IMR-90 (cell line): ENCODE measurements around the gene RIOK1. TPM values are rescaled to one million over a fixed set of nuclear protein-coding genes. Genes with fewer than 3 reads are reported as not detected.

Experiments
- ATAC-seq: fragments of 200-7000 bp; cut with Tn5 transposase; 2 replicates; pipeline ENCODE4 v1.9.1; 2020; ENCODE audit warnings: low read depth, mild to moderate bottlenecking, moderate library complexity
- BruUV-seq: library from RNA; stranded (reverse); fragments of 400-500 nt; replicated peaks from 2 replicates; lab custom pipeline; 2021; lab: Mats Ljungman, UMichigan
- CTCF ChIA-PET: fragments of 300-600 bp; formaldehyde crosslinking; extraction: SDS; loops from one replicate; lab custom pipeline; 2021; ENCODE audit warnings: antibody characterized with exemption; lab: Yijun Ruan, JAX
- POLR2A ChIA-PET: fragments of 300-600 bp; sonication (Branson Sonifier 250); formaldehyde crosslinking; loops from one replicate; lab custom pipeline; 2022; ENCODE audit warnings: antibody characterized with exemption; ENCODE audit not compliant: unreplicated experiment; lab: Charles Lee
- DNase-seq: peaks from one replicate; pipeline ENCODE4 v3.0.0; 2013
- H2AFZ ChIP-seq: replicated peaks from 2 replicates; pipeline ENCODE3; 2013; ENCODE audit warnings: low read length, mild to moderate bottlenecking; ENCODE audit not compliant: poor library complexity
- H2AK5ac ChIP-seq: 2 replicates; pipeline ENCODE4 v1.6.1; 2013; ENCODE audit warnings: low read depth, low read length, inconsistent platforms
- H2AK9ac ChIP-seq: replicated peaks from 2 replicates; pipeline ENCODE3; 2013; ENCODE audit warnings: mild to moderate bottlenecking, low read depth, low read length, moderate library complexity; ENCODE audit not compliant: poor library complexity
- H2BK120ac ChIP-seq: 2 replicates; pipeline ENCODE4 v1.6.1; 2013; ENCODE audit warnings: low read depth, low read length, inconsistent platforms
- H2BK15ac ChIP-seq: 3 replicates; pipeline ENCODE4 v1.6.1; 2013; ENCODE audit warnings: low read depth, low read length, inconsistent platforms
- H2BK20ac ChIP-seq: 2 replicates; pipeline ENCODE4 v1.6.1; 2013; ENCODE audit warnings: low read depth, mild to moderate bottlenecking, inconsistent platforms, low read length, moderate library complexity
- H2BK5ac ChIP-seq: 2 replicates; pipeline ENCODE4 v1.6.1; 2013; ENCODE audit warnings: mild to moderate bottlenecking, low read depth, low read length, inconsistent platforms; ENCODE audit not compliant: poor library complexity, severe bottlenecking
- H3K14ac ChIP-seq: replicated peaks from 2 replicates; pipeline ENCODE4 v1.6.1; 2013; ENCODE audit warnings: low read depth, low read length, inconsistent platforms
- H3K18ac ChIP-seq: 2 replicates; pipeline ENCODE4 v1.6.1; 2013; ENCODE audit warnings: low read depth, low read length, control low read depth
- H3K23ac ChIP-seq: 2 replicates; pipeline ENCODE4 v1.6.1; 2013; ENCODE audit warnings: low read depth, low read length, inconsistent platforms
- H3K27ac ChIP-seq: 2 replicates; pipeline ENCODE4 v1.5.1; 2013; ENCODE audit warnings: mild to moderate bottlenecking, control low read depth, low read length; ENCODE audit not compliant: insufficient read depth
- H3K27me3 ChIP-seq: 2 replicates; pipeline ENCODE4 v1.6.1; 2013; ENCODE audit warnings: low read length; ENCODE audit not compliant: control insufficient read depth, insufficient read depth
- H3K36me3 ChIP-seq: 2 replicates; pipeline ENCODE4 v1.6.1; 2013; ENCODE audit warnings: low read length, mixed read lengths; ENCODE audit not compliant: control insufficient read depth, insufficient read depth
- H3K4ac ChIP-seq: 2 replicates; pipeline ENCODE4 v1.6.1; 2013; ENCODE audit warnings: low read depth, low read length, inconsistent platforms
- H3K4me1 ChIP-seq: 2 replicates; pipeline ENCODE4 v1.6.1; 2013; ENCODE audit warnings: low read length, mixed read lengths; ENCODE audit not compliant: control insufficient read depth, insufficient read depth
- H3K4me2 ChIP-seq: 2 replicates; pipeline ENCODE4 v1.6.1; 2013; ENCODE audit warnings: low read depth, mild to moderate bottlenecking, control low read depth, low read length, moderate library complexity
- H3K4me3 ChIP-seq: 2 replicates; pipeline ENCODE4 v1.5.1; 2013; ENCODE audit warnings: low read depth, mild to moderate bottlenecking, control low read depth, low read length, moderate library complexity; ENCODE audit not compliant: insufficient read depth
- H3K56ac ChIP-seq: 2 replicates; pipeline ENCODE4 v1.6.1; 2013; ENCODE audit warnings: low read length, inconsistent platforms; ENCODE audit not compliant: insufficient read depth; ENCODE audit errors: extremely low read depth
- H3K79me1 ChIP-seq, 2 experiments: 2 replicates each; pipeline ENCODE4 v1.6.1; 2013; ENCODE audit warnings: low read length in 2 of 2, inconsistent platforms in 1 of 2, low read depth in 1 of 2
- H3K9ac ChIP-seq: 2 replicates; pipeline ENCODE4 v1.6.1; 2013; ENCODE audit warnings: low read depth, low read length, control low read depth
- H3K9me1 ChIP-seq: 2 replicates; pipeline ENCODE4 v1.6.1; 2013; ENCODE audit warnings: low read length, inconsistent platforms; ENCODE audit not compliant: insufficient read depth
- H3K9me3 ChIP-seq: 2 replicates; pipeline ENCODE4 v1.6.1; 2013; ENCODE audit warnings: low read length; ENCODE audit not compliant: control insufficient read depth, insufficient read depth
- H4K20me1 ChIP-seq: 2 replicates; pipeline ENCODE4 v1.6.1; 2013; ENCODE audit warnings: low read length, inconsistent platforms; ENCODE audit not compliant: insufficient read depth
- H4K5ac ChIP-seq: 2 replicates; pipeline ENCODE4 v1.6.1; 2013; ENCODE audit warnings: mild to moderate bottlenecking, low read depth, low read length, control low read depth
- H4K8ac ChIP-seq, 2 experiments: 2 replicates each; pipeline ENCODE4 v1.6.1; 2013; ENCODE audit warnings: low read depth in 2 of 2, low read length in 2 of 2, control low read depth in 1 of 2, inconsistent platforms in 1 of 2
- H4K91ac ChIP-seq: 2 replicates; pipeline ENCODE4 v1.6.1; 2013; ENCODE audit warnings: low read depth, low read length, inconsistent platforms; ENCODE audit not compliant: insufficient read depth
- BHLHE40 ChIP-seq: fragments of 150-350 bp; IDR thresholded peaks from 2 replicates; pipeline ENCODE4 v1.6.1; 2016; ENCODE audit warnings: mild to moderate bottlenecking, low read depth, low read length
- CEBPB ChIP-seq: IDR thresholded peaks from 2 replicates; pipeline ENCODE4 v1.6.1; 2012; ENCODE audit warnings: low read depth, low read length, improper control_type of control experiment
- CHD1 ChIP-seq: IDR thresholded peaks from 2 replicates; pipeline ENCODE4 v1.6.1; 2012; ENCODE audit warnings: low read depth, low read length, improper control_type of control experiment
- CTCF ChIP-seq: conservative IDR thresholded peaks from 2 replicates; pipeline ENCODE4 v1.5.1; 2012; ENCODE audit warnings: mild to moderate bottlenecking, low read depth, low read length, improper control_type of control experiment
- ELK1 ChIP-seq: fragments of 150-350 bp; IDR thresholded peaks from 2 replicates; pipeline ENCODE4 v1.6.1; 2016; ENCODE audit warnings: low read depth, mild to moderate bottlenecking, low read length, moderate library complexity, borderline replicate concordance
- NFE2L2 ChIP-seq: fragments of 150-350 bp; IDR thresholded peaks from 2 replicates; pipeline ENCODE4 v1.6.1; 2016; ENCODE audit warnings: low read depth, mild to moderate bottlenecking, low read length
- POLR2A ChIP-seq: IDR thresholded peaks from 2 replicates; pipeline ENCODE4 v1.6.1; 2012; ENCODE audit warnings: mild to moderate bottlenecking, low read depth, low read length
- RCOR1 ChIP-seq: IDR thresholded peaks from 2 replicates; pipeline ENCODE4 v1.6.1; 2012; ENCODE audit warnings: mild to moderate bottlenecking, low read length, improper control_type of control experiment; ENCODE audit not compliant: insufficient replicate concordance
- RFX5 ChIP-seq: IDR thresholded peaks from 2 replicates; pipeline ENCODE4 v1.8.0; 2012; ENCODE audit warnings: low read depth, mild to moderate bottlenecking, low read length, moderate library complexity
- USF2 ChIP-seq: fragments of 150-350 bp; IDR thresholded peaks from 2 replicates; pipeline ENCODE4 v1.6.1; 2017; ENCODE audit warnings: mild to moderate bottlenecking, antibody characterized with exemption, low read length, low read depth
- WGBS, 2 experiments: methylation state at CpG; one replicate each; pipeline versions ENCODE4 v1.1.5 to v1.1.7; 2013; ENCODE audit warnings: missing lambda C conversion rate in 2 of 2; ENCODE audit not compliant: insufficient read length in 1 of 2; ENCODE audit errors: extremely low coverage in 2 of 2; 5-methylcytosine and 5-hydroxymethylcytosine counted together
- dilution Hi-C: fragments of 300-500 bp; cut with HindIII; formaldehyde crosslinking; loops from one replicate; pipeline ENCODE4 v1.14.3; 2018; ENCODE audit warnings: low sequenced_read_pairs; ENCODE audit not compliant: unreplicated experiment
- in situ Hi-C: fragments of 300-500 bp; cut with MboI; formaldehyde crosslinking; loops from 3 replicates; pipeline ENCODE4 v1.14.3; 2019; ENCODE audit warnings: low sequenced_read_pairs, inconsistent platforms, mixed read lengths
- intact Hi-C: fragments of 100-400 bp; cut with micrococcal nuclease; formaldehyde crosslinking; loops from 2 replicates; pipeline ENCODE4 v1.10.0; 2022
- polyA plus RNA-seq, 3 experiments: library from polyadenylated mRNA; depleted of rRNA; stranded (reverse); fragments of >200 nt; gene quantifications; 2 replicates each; pipeline ENCODE4 v1.2.3, GENCODE V29; 2012; ENCODE audit warnings: low replicate concordance in 1 of 3
- total RNA-seq: library from RNA; depleted of rRNA; stranded (reverse); fragments of >200 nt; gene quantifications from 2 replicates; pipeline ENCODE4 v1.2.3, GENCODE V29; 2012

RIOK1 gene
- total and polyA plus RNA-seq, 2 of the 4 experiments (the other 2 are of a cell fraction) = 17.0 to 17.8 TPM

GRCh38 chr6:7392402-7392801 lies 2.8 kb downstream of the RIOK1 start:
- no peak overlapping the region for H4K5ac ChIP-seq
- in situ Hi-C loops = loop anchor here (10.0 kb wide), 1 partner anchor 88 kb away; no protein-coding TSS in a partner anchor
- CTCF ChIA-PET = interaction anchor here (0.7 kb wide), 1 partner anchor 8 kb away, joined by 3 read pairs; no protein-coding TSS in a partner anchor

More at GRCh38 chr6:7392402-7392801, 2.8 kb downstream of the RIOK1 start:
- Histone ChIP-seq H3K23ac (no peak overlapping the region), H3K27ac (no peak overlapping the region), H3K4me2 (no peak overlapping the region), H2BK120ac (no peak overlapping the region), H3K9ac (no peak overlapping the region), H4K8ac (no peak overlapping the region), H3K14ac (no peak overlapping the region), H3K79me1 (peaks cover 19 to 29% of the 10 kb centered on the region in 2 experiments), H4K91ac (no peak overlapping the region), H3K9me3 (no peaks in the 10 kb centered on the region), H2AK5ac (no peak overlapping the region), H3K18ac (no peak overlapping the region), H4K20me1 (peaks cover 6% of the 10 kb centered on the region; the same call in 1 of the 2 replicates), H3K4me3 (no peak overlapping the region), H3K56ac (no peak overlapping the region), H3K36me3 (peaks cover 8% of the 10 kb centered on the region), H3K27me3 (no peaks in the 10 kb centered on the region), H3K4me1 (no peaks in the 10 kb centered on the region), H2AFZ (no peak overlapping the region), H2BK5ac (no peak overlapping the region), H3K9me1 (no peaks in the 10 kb centered on the region; the same call in 1 of the 2 replicates), H2BK20ac (no peak overlapping the region), H3K4ac (no peak overlapping the region), H2AK9ac (no peak overlapping the region), H2BK15ac (no peak overlapping the region)
- no TSS peak for BruUV-seq
- ATAC-seq (no peak), DNase-seq (no peak)
- dilution Hi-C loops (no loop called here), intact Hi-C loops (no loop called here)
- POLR2A ChIA-PET = no interaction called here
- 72% methylated on average over 2 of the region's 6 CpGs; no CpG with 5 or more reads in 1 of the 2 experiments for WGBS, 2 experiments
- TF ChIP-seq USF2 = no peak
- TF ChIP-seq CEBPB = no peak
- TF ChIP-seq CHD1 = no peak
- TF ChIP-seq POLR2A = no peak
- no peak for TF ChIP-seq CTCF
- no peak for TF ChIP-seq ELK1
- TF ChIP-seq BHLHE40 = no peak
- no peak for TF ChIP-seq RCOR1
- no peak for TF ChIP-seq NFE2L2
- no peak for TF ChIP-seq RFX5
